ENCODE measurements around the gene DCUN1D3. TPM values are rescaled to one million over a fixed set of nuclear protein-coding genes. Genes with fewer than 3 reads are reported as not detected.
A peak's percentile ranks its signal among the peaks of the same experiment; 100 is the strongest.

Gene DCUN1D3
- total and polyA plus RNA-seq, 2 experiments from 2014 or later, result 8.5 to 13.7 TPM

GRCh38 chr16:20883554-20884239 is 16.5 kb downstream of the DCUN1D3 start (continued):
- TF ChIP-seq, protein P1, sequence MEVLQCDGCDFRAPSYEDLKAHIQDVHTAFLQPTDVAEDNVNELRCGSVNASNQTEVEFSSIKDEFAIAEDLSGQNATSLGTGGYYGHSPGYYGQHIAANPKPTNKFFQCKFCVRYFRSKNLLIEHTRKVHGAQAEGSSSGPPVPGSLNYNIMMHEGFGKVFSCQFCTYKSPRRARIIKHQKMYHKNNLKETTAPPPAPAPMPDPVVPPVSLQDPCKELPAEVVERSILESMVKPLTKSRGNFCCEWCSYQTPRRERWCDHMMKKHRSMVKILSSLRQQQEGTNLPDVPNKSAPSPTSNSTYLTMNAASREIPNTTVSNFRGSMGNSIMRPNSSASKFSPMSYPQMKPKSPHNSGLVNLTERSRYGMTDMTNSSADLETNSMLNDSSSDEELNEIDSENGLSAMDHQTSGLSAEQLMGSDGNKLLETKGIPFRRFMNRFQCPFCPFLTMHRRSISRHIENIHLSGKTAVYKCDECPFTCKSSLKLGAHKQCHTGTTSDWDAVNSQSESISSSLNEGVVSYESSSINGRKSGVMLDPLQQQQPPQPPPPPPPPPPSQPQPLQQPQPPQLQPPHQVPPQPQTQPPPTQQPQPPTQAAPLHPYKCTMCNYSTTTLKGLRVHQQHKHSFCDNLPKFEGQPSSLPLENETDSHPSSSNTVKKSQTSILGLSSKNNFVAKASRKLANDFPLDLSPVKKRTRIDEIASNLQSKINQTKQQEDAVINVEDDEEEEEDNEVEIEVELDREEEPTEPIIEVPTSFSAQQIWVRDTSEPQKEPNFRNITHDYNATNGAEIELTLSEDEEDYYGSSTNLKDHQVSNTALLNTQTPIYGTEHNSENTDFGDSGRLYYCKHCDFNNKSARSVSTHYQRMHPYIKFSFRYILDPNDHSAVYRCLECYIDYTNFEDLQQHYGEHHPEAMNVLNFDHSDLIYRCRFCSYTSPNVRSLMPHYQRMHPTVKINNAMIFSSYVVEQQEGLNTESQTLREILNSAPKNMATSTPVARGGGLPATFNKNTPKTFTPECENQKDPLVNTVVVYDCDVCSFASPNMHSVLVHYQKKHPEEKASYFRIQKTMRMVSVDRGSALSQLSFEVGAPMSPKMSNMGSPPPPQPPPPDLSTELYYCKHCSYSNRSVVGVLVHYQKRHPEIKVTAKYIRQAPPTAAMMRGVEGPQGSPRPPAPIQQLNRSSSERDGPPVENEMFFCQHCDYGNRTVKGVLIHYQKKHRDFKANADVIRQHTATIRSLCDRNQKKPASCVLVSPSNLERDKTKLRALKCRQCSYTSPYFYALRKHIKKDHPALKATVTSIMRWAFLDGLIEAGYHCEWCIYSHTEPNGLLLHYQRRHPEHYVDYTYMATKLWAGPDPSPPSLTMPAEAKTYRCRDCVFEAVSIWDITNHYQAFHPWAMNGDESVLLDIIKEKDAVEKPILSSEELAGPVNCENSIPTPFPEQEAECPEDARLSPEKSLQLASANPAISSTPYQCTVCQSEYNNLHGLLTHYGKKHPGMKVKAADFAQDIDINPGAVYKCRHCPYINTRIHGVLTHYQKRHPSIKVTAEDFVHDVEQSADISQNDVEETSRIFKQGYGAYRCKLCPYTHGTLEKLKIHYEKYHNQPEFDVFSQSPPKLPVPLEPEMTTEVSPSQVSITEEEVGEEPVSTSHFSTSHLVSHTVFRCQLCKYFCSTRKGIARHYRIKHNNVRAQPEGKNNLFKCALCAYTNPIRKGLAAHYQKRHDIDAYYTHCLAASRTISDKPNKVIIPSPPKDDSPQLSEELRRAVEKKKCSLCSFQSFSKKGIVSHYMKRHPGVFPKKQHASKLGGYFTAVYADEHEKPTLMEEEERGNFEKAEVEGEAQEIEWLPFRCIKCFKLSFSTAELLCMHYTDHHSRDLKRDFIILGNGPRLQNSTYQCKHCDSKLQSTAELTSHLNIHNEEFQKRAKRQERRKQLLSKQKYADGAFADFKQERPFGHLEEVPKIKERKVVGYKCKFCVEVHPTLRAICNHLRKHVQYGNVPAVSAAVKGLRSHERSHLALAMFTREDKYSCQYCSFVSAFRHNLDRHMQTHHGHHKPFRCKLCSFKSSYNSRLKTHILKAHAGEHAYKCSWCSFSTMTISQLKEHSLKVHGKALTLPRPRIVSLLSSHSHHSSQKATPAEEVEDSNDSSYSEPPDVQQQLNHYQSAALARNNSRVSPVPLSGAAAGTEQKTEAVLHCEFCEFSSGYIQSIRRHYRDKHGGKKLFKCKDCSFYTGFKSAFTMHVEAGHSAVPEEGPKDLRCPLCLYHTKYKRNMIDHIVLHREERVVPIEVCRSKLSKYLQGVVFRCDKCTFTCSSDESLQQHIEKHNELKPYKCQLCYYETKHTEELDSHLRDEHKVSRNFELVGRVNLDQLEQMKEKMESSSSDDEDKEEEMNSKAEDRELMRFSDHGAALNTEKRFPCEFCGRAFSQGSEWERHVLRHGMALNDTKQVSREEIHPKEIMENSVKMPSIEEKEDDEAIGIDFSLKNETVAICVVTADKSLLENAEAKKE (CRISPR knock-in tag; IDR thresholded peaks at IDR 0.05), result no peak
- TF ChIP-seq JUNB (IDR thresholded peaks at IDR 0.05; ENCODE audit: unreplicated experiment) (no peak), CREB1 (CRISPR knock-in tag; IDR thresholded peaks at IDR 0.05; ENCODE audit: low read depth) (no peak)

GRCh38 chr16:20881503-20881878 is 18.7 kb downstream of the DCUN1D3 start:
- H3K36me3 Mint-ChIP-seq (ENCODE audit: low read depth), result peaks cover 3% of the 10 kb centered on the region; the same call in 1 of the 3 replicates
- H3K4me3 Mint-ChIP-seq, result no peak overlapping the region
- Histone ChIP-seq H3K27me3 (ENCODE audit: insufficient read depth) (no peaks in the 10 kb centered on the region), H3K4me3 (no peak overlapping the region), H3K4me2 (no peak overlapping the region), H4K20me1 (replicated peaks; ENCODE audit: insufficient read depth) (no peaks in the 10 kb centered on the region; the same call in 1 of the 2 replicates), H3F3A (replicated peaks; ENCODE audit: low read depth) (no peaks in the 10 kb centered on the region), H3K27ac (ENCODE audit: low read depth) (no peak overlapping the region), H3K4me1 (ENCODE audit: insufficient read depth) (peaks cover 21% of the 10 kb centered on the region), H3K9me2 (ENCODE audit: insufficient read depth) (no peaks in the 10 kb centered on the region), H3K36me3 (ENCODE audit: insufficient read depth) (no peaks in the 10 kb centered on the region), H3K79me2 (replicated peaks; ENCODE audit: insufficient read depth) (peaks cover 97% of the 10 kb centered on the region), H2AFZ (no peak overlapping the region)
- ATAC-seq (no peak; the same call in 2 of the 3 replicates), DNase-seq (ENCODE audit: low spot score) (no peak)
- H3K27me3 Mint-ChIP-seq (ENCODE audit: insufficient read depth, low read depth, poor library complexity), result peaks cover 3% of the 10 kb centered on the region
- no peaks in the 10 kb centered on the region for H3K9me3 Mint-ChIP-seq
- peaks cover 21% of the 10 kb centered on the region; the same call in 2 of the 3 replicates for H3K4me1 Mint-ChIP-seq
- peak overlapping the region; percentile 24; the same call in 1 of the 2 replicates for H3K27ac Mint-ChIP-seq
- no peak for TF ChIP-seq REST (IDR thresholded peaks at IDR 0.05; ENCODE audit: unreplicated experiment)
- TF ChIP-seq STAT1 (IDR thresholded peaks at IDR 0.05; ENCODE audit: unreplicated experiment), result no peak
- TF ChIP-seq ZNF331 (CRISPR knock-in tag; IDR thresholded peaks at IDR 0.05; ENCODE audit: low read depth), result no peak
